ENCODE results near the gene PAX9. TPM values are rescaled to one million over a fixed set of nuclear protein-coding genes. Genes with fewer than 3 reads are reported as not detected.
A peak's percentile ranks its signal among the peaks of the same experiment; 100 is the strongest.

PAX9 gene
- total RNA-seq, 1 experiment from 2014 or later = 14.9 TPM

DNA sequence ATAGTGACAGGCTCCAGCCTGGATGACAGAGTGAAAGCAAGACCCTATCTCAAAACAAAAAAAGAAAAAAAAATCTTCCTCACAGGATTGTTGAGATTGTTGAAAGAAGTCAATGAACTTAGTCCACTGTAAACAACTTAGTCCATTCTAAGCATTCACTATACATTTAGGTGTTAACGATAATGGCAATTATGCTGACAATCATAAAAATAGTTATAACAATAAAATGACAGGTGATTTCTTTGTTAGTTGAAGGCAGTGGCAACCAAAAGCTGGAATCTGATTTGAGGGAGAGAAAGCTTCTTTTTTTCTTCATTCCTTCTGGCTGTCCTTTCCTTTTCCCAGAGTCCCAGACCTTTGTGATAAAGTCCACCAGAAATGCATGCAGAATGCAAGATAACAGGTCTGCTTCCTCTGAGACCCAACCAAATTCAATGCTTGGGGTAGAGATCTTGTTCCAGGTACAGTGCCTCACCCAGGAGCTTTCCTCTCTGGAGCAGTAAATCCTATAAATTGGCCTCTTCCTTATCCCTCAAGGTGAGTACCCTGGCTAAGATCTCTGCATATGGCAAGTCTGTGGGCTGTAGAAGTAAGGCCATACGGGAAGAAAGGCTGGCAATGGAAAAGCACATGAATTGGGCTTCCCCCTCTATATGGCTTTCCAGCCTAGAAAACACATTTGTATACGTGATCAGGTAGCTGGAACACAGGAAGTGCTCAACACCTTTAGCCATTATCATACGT, 52.5 kb downstream of the PAX9 start:
- DNase-seq = no peak
- no peak overlapping the region for H3K4me3 ChIP-seq (ENCODE audit: low read length)
- intact Hi-C loops (cut with micrococcal nuclease) = no loop called here
- no peak for ATAC-seq
- CTCF ChIA-PET = interaction anchor here (0.6 kb wide), 1 partner anchor 39 kb away, joined by 3 read pairs; no protein-coding TSS in a partner anchor
- no peak overlapping the region for H3K9ac ChIP-seq (ENCODE audit: low read length)
- H3K27me3 ChIP-seq (ENCODE audit: low read length) = no peaks in the 10 kb centered on the region
- BruUV-seq (replicated peaks) = no TSS peak
- H3K79me2 ChIP-seq (ENCODE audit: low read length) = no peaks in the 10 kb centered on the region
- no peak overlapping the region for H3K4me2 ChIP-seq (ENCODE audit: low read length)
- no peak for TF ChIP-seq EZH2 (IDR thresholded peaks at IDR 0.05; ENCODE audit: low read length, unreplicated experiment)
- TF ChIP-seq, protein P1, sequence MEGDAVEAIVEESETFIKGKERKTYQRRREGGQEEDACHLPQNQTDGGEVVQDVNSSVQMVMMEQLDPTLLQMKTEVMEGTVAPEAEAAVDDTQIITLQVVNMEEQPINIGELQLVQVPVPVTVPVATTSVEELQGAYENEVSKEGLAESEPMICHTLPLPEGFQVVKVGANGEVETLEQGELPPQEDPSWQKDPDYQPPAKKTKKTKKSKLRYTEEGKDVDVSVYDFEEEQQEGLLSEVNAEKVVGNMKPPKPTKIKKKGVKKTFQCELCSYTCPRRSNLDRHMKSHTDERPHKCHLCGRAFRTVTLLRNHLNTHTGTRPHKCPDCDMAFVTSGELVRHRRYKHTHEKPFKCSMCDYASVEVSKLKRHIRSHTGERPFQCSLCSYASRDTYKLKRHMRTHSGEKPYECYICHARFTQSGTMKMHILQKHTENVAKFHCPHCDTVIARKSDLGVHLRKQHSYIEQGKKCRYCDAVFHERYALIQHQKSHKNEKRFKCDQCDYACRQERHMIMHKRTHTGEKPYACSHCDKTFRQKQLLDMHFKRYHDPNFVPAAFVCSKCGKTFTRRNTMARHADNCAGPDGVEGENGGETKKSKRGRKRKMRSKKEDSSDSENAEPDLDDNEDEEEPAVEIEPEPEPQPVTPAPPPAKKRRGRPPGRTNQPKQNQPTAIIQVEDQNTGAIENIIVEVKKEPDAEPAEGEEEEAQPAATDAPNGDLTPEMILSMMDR (conservative IDR thresholded peaks at IDR 0.05; ENCODE audit: low read depth, low read length) = no peak
- TF ChIP-seq EZH2phosphoT487 (IDR thresholded peaks at IDR 0.05; ENCODE audit: borderline replicate concordance, low read length) = no peak
- no peak overlapping the region for H2AFZ ChIP-seq (ENCODE audit: low read length)
- no peaks in the 10 kb centered on the region for H3F3A ChIP-seq (ENCODE audit: low read length, unreplicated experiment)
- peaks cover 11% of the 10 kb centered on the region for H3K4me1 ChIP-seq (ENCODE audit: insufficient read depth, low read length)
- no peaks in the 10 kb centered on the region for H3K9me3 ChIP-seq (ENCODE audit: low read length)
- no peaks in the 10 kb centered on the region for H3K36me3 ChIP-seq (ENCODE audit: low read depth, low read length)
- no peaks in the 10 kb centered on the region for H4K20me1 ChIP-seq (ENCODE audit: low read length)
- H3K9me2 ChIP-seq (replicated peaks; ENCODE audit: low read length) = no peaks in the 10 kb centered on the region
- POLR2A ChIA-PET (ENCODE audit: unreplicated experiment) = no interaction called here
- H3K27ac ChIP-seq (ENCODE audit: low read length) = no peak overlapping the region

DNA sequence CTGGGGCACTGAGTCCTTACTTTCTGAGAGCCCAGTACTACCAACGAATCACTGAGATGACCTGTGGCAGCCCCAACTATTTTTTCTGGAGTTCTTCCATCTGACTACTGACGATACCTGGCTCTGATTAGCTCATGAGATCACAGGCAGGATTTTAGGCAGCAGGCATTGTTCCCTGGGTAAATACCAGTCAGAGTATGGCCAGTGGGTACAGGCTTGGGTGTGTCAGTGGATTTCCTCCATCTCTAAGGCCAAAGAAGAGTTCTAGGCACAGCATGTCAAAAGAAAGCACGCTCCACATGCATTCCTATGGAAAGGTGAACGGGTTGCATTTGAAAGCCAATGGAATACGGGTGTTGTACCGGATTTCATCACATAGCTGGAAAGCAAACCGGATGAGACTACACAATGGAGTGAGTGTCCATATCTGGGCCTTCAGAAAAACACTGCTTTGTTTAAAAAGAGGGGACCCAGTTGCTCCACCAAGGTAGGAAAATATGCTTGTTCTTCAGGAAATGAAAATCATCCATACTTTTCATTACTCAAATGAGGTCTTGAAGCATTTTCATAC, 55.0 kb downstream of the PAX9 start:
- Histone ChIP-seq H3K79me2 (ENCODE audit: low read length) (no peaks in the 10 kb centered on the region), H3K9me2 (replicated peaks; ENCODE audit: low read length) (no peaks in the 10 kb centered on the region), H3K27ac (ENCODE audit: low read length) (no peak overlapping the region), H3K4me1 (ENCODE audit: insufficient read depth, low read length) (peaks cover 11% of the 10 kb centered on the region), H3K9me3 (ENCODE audit: low read length) (no peaks in the 10 kb centered on the region), H3K9ac (ENCODE audit: low read length) (no peak overlapping the region), H3K36me3 (ENCODE audit: low read depth, low read length) (no peaks in the 10 kb centered on the region), H3F3A (ENCODE audit: low read length, unreplicated experiment) (no peaks in the 10 kb centered on the region), H2AFZ (ENCODE audit: low read length) (no peak overlapping the region), H3K27me3 (ENCODE audit: low read length) (no peaks in the 10 kb centered on the region), H3K4me2 (ENCODE audit: low read length) (no peak overlapping the region), H3K4me3 (ENCODE audit: low read length) (no peak overlapping the region), H4K20me1 (ENCODE audit: low read length) (no peaks in the 10 kb centered on the region)
- CTCF ChIA-PET = interaction anchor here (0.6 kb wide), 1 partner anchor 504 kb away, joined by 3 read pairs; no protein-coding TSS in a partner anchor
- intact Hi-C loops (cut with micrococcal nuclease) = no loop called here
- DNase-seq = peak; percentile 46
- BruUV-seq (replicated peaks) = no TSS peak
- ATAC-seq = peak; percentile 65
- POLR2A ChIA-PET (ENCODE audit: unreplicated experiment) = no interaction called here
- TF ChIP-seq EZH2phosphoT487 (IDR thresholded peaks at IDR 0.05; ENCODE audit: borderline replicate concordance, low read length) (no peak), EZH2 (IDR thresholded peaks at IDR 0.05; ENCODE audit: low read length, unreplicated experiment) (no peak)
- TF ChIP-seq, protein P1 (conservative IDR thresholded peaks at IDR 0.05; ENCODE audit: low read depth, low read length) = no peak

DNA sequence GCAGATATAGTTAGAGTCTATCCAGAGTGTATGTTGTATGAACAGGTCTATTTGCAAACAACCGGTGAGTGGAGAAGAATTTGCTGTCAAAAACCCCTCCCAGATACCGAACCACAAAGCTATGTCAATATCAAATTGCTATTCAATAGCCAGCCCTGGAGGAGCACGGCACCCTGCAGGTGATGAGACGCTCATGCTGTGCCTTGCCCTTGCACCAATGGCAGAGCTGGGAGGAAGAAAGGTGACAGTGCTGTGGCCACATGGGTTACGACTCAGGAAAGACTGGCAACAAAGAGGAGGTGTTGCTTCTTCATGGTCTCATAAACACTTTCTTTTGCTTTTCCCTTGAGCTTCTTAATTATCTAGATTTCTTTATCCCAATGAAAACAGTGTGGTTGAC, 55.7 kb downstream of the PAX9 start:
- H3K4me1 ChIP-seq (ENCODE audit: insufficient read depth, low read length) = peaks cover 11% of the 10 kb centered on the region
- TF ChIP-seq EZH2phosphoT487 (IDR thresholded peaks at IDR 0.05; ENCODE audit: borderline replicate concordance, low read length) (no peak), EZH2 (IDR thresholded peaks at IDR 0.05; ENCODE audit: low read length, unreplicated experiment) (no peak)
- TF ChIP-seq, protein P1 (conservative IDR thresholded peaks at IDR 0.05; ENCODE audit: low read depth, low read length) = no peak
- BruUV-seq (replicated peaks) = no TSS peak
- no peak overlapping the region for H3K9ac ChIP-seq (ENCODE audit: low read length)
- no peak for ATAC-seq
- H3K4me2 ChIP-seq (ENCODE audit: low read length) = no peak overlapping the region
- H3F3A ChIP-seq (ENCODE audit: low read length, unreplicated experiment) = no peaks in the 10 kb centered on the region
- H3K27me3 ChIP-seq (ENCODE audit: low read length) = no peaks in the 10 kb centered on the region
- POLR2A ChIA-PET (ENCODE audit: unreplicated experiment) = no interaction called here
- no peaks in the 10 kb centered on the region for H3K79me2 ChIP-seq (ENCODE audit: low read length)
- DNase-seq = peak; percentile 13
- CTCF ChIA-PET = no interaction called here
- no peaks in the 10 kb centered on the region for H3K9me3 ChIP-seq (ENCODE audit: low read length)
- no peaks in the 10 kb centered on the region for H3K36me3 ChIP-seq (ENCODE audit: low read depth, low read length)
- no peak overlapping the region for H2AFZ ChIP-seq (ENCODE audit: low read length)
- no peak overlapping the region for H3K27ac ChIP-seq (ENCODE audit: low read length)
- H3K9me2 ChIP-seq (replicated peaks; ENCODE audit: low read length) = no peaks in the 10 kb centered on the region
- no peak overlapping the region for H3K4me3 ChIP-seq (ENCODE audit: low read length)
- intact Hi-C loops (cut with micrococcal nuclease) = no loop called here
- H4K20me1 ChIP-seq (ENCODE audit: low read length) = no peaks in the 10 kb centered on the region
